CMK (cell line): ENCODE measurements around the gene MS4A15.
"Not testable (repeated sequence)": the region's sequence is repeated elsewhere in the genome, so short reads cannot be mapped to it uniquely, and the experiment has no call there.

ENCODE experiments used
- DNase-seq: peaks from one replicate; pipeline ENCODE4 v3.0.0-alpha.2; 2010; ENCODE audit warnings: low read depth

Gene MS4A15

DNA sequence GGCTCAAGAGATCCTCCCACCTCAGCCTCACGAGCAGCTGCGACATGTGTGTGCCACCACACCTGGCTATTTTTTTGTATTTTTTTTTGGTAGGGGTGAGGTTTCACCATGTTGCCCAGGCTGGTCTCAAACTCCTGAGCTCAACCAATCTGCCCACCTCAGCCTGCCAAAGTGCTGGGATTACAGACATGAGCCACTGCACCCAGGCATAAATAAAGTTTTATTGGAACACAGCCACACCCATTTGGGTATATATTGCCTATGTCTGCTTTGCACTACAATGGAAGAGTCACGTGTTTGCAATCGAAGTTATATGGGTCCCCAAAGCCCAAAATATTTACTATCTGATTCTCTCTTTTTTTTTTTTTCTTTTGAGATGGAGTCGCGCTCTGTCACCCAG lies 1.8 kb upstream of the MS4A15 start:
- DNase-seq: no peak

- DNase-seq: no peak
These were observed 649 bp downstream of the MS4A15 start for GRCh38 chr11:60757231-60757800.

DNA sequence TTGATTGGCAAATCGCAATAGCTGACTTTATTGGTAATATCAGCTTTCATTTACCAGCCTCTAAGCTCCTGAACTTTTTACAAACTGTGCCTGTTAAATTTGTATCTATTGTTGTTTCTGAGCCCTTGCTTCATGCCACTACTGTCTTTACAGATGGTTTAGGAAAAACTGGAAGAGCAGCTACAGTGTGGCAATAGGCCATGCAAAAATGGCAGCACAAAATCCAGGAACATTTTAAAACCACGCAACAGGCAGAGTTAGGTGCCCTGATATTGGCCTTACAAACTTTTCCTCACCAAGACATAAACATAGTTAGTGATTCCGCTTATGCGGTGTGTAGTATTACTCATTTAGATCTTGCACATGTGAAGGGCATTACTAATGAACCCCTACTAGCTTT lies 2.0 kb downstream of the MS4A15 start:
- DNase-seq: not testable (repeated sequence)

DNA sequence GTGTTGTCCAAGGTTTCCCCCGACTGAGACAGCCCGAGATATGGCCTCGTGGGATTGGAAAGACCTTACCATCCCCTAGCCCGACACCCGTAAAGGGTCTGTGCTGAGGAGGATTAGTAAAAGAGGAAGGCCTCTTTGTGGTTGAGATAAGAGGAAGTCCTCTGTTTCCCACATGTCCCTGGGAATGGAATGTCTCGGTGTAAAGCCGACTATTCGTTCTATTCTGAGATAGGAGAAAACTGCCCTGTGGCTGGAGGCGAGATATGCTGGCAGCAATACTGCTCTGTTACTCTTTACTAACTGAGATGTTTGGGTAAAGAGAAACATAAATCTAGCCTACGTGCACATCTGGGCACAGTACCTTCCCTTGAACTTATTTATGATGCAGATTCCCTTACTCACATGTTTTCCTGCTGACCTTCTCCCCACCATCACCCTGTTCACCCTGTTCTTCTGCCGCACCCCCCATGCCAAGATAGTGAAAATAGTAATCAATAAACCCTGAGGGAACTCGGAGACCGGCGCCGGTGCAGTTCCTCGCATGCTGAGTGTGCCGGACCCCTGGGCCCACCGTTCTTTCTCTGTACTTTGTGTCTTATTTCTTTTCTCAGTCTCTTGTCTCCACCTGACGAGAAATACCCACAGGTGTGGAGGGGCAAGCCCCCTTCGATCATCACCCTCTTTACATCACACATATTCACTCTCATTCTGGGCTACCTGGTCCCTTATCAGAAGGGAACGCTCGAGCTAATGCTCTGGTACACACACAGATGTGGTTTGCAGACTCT lies 3.0 kb downstream of the MS4A15 start:
- DNase-seq: not testable (repeated sequence)

DNA sequence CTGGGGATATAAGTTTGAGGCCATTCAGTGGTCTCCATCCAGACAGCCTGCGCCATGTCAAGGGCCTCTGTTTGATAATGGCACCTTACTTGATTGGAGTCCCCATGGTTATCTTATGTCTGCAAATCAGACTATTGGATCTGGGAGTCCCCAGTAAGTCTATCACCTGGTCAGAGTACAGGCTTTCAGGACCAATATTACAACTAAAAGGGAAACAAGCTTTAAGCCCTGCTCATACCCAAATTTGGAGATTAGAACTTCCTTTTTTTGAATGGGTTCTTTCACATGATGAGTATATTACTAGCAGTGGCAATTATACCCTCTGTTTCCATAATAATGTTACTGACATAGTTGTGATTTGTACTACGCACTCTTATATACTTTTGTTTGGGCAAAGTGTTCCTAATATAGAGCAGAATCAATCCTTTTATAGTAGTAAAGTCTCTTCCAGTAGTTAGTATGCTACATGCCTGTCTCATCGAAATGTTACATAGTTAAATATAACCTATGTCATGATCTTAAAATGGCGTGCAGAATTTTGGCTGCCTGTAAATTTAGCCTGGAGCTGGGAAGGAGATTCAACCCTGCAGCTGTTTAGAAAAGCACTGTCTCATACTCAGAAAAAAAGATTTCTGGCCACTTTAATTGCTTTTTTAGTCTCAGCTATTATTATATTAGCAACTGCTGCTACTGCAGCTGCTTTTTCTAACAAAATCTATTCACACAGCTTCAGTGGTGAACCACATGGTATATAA lies 4.9 kb downstream of the MS4A15 start:
- DNase-seq: no peak

DNA sequence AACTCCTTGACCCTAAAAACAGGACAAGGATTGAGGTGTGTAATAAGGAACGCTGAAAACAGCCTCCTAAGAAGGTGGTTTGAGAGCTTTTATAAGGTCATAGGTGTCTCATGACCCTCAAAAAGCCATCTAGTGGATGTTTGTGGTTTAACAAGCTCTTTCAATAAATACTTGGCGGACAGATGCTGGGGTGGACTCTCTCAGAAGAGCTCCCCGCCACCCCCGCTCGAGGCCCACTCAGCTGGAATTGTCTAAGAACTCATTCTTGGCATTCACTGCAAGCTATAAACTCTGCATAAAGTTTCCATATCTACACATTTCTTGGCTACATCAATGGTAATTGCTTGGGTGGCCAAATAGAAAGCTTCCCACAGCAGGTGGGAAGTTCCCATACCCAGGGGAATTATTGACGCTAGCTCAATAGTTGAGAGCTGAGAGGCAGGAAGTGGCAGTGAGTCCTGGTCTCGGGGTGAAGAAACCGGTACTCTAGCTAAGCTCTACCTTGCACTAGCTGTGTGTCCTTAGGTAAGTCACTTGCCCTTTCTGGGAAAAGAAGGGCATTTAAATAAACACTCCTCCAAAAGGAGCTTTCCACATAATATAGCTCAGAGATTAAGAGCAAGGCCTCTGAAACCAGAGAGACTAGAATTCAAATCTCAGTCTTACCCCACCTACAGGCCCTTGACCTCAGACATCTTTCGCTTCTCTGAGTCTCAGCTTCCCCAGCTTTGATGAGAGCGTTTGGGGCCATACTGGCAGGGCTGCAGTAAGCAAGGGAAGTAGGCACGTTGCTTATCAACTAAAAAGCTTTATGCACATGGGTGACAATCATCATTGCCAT lies 6.4 kb downstream of the MS4A15 start:
- no peak for DNase-seq

- DNase-seq: no peak
These were observed 7.2 kb downstream of the MS4A15 start for GRCh38 chr11:60763692-60764369.

DNA sequence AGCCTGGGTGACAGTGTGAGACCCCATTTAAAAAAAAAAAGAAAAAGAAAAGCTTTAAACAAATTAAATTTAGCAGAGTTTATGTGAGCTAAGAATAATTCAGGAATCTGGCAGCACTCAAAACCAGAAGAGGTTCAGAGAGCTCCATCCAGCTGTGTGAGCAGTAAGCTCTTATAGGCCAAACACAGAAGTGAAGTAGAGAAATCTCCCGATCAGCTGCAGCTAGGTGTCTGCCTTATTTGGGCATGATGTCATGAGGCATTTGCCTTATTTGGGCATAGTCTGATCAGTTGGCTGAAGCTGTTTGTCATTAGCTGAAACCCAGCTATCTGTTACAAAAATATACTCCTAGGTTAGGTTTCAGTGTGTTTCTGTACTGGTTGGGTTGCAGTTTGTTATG lies 8.2 kb downstream of the MS4A15 start:
- DNase-seq: no peak

DNA sequence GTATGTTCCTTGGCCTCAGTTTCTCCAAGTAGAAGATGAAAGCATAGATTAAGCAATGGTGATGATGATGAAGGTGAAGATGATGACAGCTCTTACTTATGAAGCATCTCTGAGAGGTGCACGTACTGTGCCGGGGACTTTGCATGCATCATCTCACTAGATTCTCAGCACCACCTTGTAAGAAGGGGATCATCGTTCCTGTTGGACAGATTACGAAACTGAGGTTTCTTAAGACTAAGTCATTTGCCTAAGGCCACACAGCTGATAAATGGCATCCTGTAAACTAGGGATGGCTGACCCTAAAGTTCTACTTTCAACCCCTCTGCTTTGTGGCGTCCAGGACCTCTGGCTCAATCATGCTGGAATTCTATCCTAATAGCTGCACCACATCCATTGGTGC lies 8.7 kb downstream of the MS4A15 start:
- DNase-seq: no peak

- no peak for DNase-seq
These were observed 9.9 kb downstream of the MS4A15 start for GRCh38 chr11:60766547-60766946.

- no peak for DNase-seq
These were observed 10.7 kb downstream of the MS4A15 start for GRCh38 chr11:60767388-60767811.

DNA sequence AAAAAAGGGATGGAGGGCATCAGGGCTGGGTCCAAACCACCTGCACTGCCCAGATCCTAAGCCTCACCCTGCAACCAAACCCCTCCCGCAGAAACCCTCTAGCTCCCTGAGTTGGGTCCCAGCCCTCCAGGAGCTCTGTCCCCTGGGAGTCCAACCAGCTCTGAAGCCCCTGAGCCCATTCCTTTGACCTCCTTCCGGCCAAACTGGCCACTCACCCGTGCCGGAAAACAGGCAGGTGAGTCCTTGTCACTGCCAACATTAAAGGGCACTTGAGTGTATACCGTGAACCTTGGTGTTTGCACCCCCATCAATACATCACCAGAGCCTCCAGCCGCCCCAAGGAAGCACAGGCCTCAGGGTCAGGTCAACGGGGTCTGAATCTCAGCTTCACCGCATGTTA lies 11.5 kb downstream of the MS4A15 start:
- DNase-seq: no peak

DNA sequence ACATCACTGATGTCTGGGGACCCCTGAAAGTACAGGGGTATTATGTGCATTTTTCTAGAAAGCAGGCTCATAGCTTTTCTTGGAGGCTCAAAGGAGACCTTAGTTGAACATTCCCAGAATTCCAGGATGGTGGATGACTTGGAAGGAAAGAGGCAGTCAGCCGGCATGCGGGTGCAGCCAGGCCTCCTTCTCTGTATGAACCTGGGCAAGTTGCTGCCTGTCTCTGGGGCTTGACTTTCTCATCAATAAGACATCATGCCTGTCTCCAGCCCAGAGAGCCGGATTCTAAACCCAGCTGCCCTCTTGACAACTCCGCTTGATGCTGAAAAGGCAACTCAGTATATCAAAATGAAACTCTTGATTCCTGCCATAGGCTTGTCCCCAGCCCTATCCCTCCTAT lies 12.6 kb downstream of the MS4A15 start:
- DNase-seq: no peak

- DNase-seq: no peak
These were observed 13.1 kb downstream of the MS4A15 start for GRCh38 chr11:60769811-60770210.

- DNase-seq: no peak
These were observed 14.5 kb downstream of the MS4A15 start for GRCh38 chr11:60771146-60771545.

GRCh38 chr11:60771879-60772525 lies 15.3 kb downstream of the MS4A15 start:
- no peak for DNase-seq

GRCh38 chr11:60772666-60773065 lies 16.0 kb downstream of the MS4A15 start:
- DNase-seq: no peak

DNA sequence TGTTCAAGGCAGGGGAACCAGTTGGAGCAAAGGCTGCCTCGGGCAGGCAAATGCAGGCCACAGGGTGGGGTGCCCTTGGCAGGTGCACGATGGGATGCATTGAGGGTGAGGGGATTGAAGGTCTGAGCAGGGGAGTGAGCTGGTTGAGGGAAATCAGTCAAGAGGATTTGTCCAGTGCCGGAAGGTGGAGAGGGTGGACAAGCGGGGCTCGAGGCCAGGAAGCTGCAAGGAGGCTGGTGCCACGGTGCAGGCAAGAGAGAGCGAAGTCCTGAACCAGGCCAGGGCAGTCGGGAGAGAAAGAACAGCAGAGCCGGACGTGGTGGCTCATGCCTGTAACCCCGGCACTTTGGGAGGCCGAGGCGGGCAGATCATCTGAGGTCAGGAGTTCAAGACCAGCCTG lies 18.1 kb downstream of the MS4A15 start:
- no peak for DNase-seq

DNA sequence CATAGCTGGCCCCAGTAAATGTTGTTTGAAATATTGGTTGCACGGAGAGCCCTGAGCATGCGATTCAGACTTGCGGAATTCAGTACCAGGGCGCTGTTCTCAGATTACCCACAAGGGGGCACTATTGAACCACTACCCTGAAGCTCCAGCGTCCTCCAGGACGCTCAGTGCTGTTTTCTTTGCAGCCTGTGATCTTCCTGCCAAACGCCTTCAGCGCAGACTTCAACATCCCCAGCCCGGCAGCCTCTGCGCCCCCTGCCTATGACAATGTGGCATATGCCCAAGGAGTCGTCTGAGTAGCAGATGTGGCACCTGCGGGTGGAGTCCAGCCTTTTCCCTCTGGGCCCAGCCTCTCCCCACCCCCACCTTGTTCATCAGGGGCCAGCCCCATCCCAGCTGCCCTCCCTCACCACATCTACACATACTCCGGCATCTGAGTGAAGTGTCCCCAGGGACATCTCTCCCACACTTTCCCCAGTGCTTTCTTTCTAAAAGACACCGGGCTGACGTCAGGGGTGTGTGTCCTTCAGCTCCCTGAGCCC lies 18.8 kb downstream of the MS4A15 start:
- peak; percentile 76 for DNase-seq

- DNase-seq: no peak
These were observed 19.5 kb downstream of the MS4A15 start for GRCh38 chr11:60776167-60776566.

- no peak for DNase-seq
These were observed 20.4 kb downstream of the MS4A15 start for GRCh38 chr11:60777106-60777505.
